SH-SY5Y (cell line): ENCODE measurements around the gene CTNNA3.

ENCODE experiments used
- GATA2 ChIP-seq: IDR thresholded peaks from 2 replicates; pipeline ENCODE4 v1.6.1; 2011; ENCODE audit warnings: mild to moderate bottlenecking, low read depth, low read length
- GATA3 ChIP-seq: IDR thresholded peaks from 2 replicates; pipeline ENCODE4 v1.6.1; 2011; ENCODE audit warnings: low read depth, mild to moderate bottlenecking, low read length, moderate library complexity

Gene CTNNA3

GRCh38 chr10:66822801-66823200, 873.2 kb downstream of the CTNNA3 start:
- TF ChIP-seq GATA2: no peak
- TF ChIP-seq GATA3: no peak

- TF ChIP-seq GATA2 (no peak), GATA3 (no peak)
Observed at GRCh38 chr10:66819691-66820090, 876.3 kb downstream of the CTNNA3 start.

- TF ChIP-seq GATA2 (no peak), GATA3 (no peak)
Observed at GRCh38 chr10:66813122-66813521, 882.9 kb downstream of the CTNNA3 start.

GRCh38 chr10:66811211-66811610, 884.8 kb downstream of the CTNNA3 start:
- no peak for TF ChIP-seq GATA3
- no peak for TF ChIP-seq GATA2

GRCh38 chr10:66809402-66809801, 886.6 kb downstream of the CTNNA3 start:
- no peak for TF ChIP-seq GATA3
- TF ChIP-seq GATA2: no peak

- TF ChIP-seq GATA2 (no peak), GATA3 (no peak)
Observed at GRCh38 chr10:66805612-66806011, 890.4 kb downstream of the CTNNA3 start.

- TF ChIP-seq GATA2: no peak
- no peak for TF ChIP-seq GATA3
Observed at GRCh38 chr10:66804962-66805361, 891.0 kb downstream of the CTNNA3 start.

GRCh38 chr10:66803174-66803573, 892.8 kb downstream of the CTNNA3 start:
- TF ChIP-seq GATA3: no peak
- TF ChIP-seq GATA2: no peak

- no peak for TF ChIP-seq GATA2
- TF ChIP-seq GATA3: no peak
Observed at GRCh38 chr10:66799474-66799873, 896.5 kb downstream of the CTNNA3 start.

GRCh38 chr10:66795866-66796265, 900.1 kb downstream of the CTNNA3 start:
- no peak for TF ChIP-seq GATA3
- TF ChIP-seq GATA2: no peak

GRCh38 chr10:66792441-66792840, 903.6 kb downstream of the CTNNA3 start:
- no peak for TF ChIP-seq GATA2
- no peak for TF ChIP-seq GATA3

GRCh38 chr10:66788178-66788987, 907.6 kb downstream of the CTNNA3 start:
- TF ChIP-seq GATA2: peak; percentile 37; the same call in 1 of the 2 replicates
- peak; percentile 14; the same call in 1 of the 2 replicates for TF ChIP-seq GATA3

- TF ChIP-seq GATA2: no peak
- TF ChIP-seq GATA3: no peak
Observed at GRCh38 chr10:66786709-66787108, 909.3 kb downstream of the CTNNA3 start.

- no peak for TF ChIP-seq GATA2
- TF ChIP-seq GATA3: no peak
Observed at GRCh38 chr10:66784770-66785169, 911.2 kb downstream of the CTNNA3 start.

- TF ChIP-seq GATA2 (no peak), GATA3 (no peak)
Observed at GRCh38 chr10:66783316-66783715, 912.7 kb downstream of the CTNNA3 start.
